HG02884 (cell line): ENCODE results near the gene EEPD1.

Experiments used
- ATAC-seq: cut with Tn5 transposase; IDR thresholded peaks from one replicate; pipeline ENCODE4 v1.9.1; 2021; ENCODE audit warnings: mild to moderate bottlenecking, moderate library complexity; ENCODE audit not compliant: unreplicated experiment

EEPD1 gene

DNA sequence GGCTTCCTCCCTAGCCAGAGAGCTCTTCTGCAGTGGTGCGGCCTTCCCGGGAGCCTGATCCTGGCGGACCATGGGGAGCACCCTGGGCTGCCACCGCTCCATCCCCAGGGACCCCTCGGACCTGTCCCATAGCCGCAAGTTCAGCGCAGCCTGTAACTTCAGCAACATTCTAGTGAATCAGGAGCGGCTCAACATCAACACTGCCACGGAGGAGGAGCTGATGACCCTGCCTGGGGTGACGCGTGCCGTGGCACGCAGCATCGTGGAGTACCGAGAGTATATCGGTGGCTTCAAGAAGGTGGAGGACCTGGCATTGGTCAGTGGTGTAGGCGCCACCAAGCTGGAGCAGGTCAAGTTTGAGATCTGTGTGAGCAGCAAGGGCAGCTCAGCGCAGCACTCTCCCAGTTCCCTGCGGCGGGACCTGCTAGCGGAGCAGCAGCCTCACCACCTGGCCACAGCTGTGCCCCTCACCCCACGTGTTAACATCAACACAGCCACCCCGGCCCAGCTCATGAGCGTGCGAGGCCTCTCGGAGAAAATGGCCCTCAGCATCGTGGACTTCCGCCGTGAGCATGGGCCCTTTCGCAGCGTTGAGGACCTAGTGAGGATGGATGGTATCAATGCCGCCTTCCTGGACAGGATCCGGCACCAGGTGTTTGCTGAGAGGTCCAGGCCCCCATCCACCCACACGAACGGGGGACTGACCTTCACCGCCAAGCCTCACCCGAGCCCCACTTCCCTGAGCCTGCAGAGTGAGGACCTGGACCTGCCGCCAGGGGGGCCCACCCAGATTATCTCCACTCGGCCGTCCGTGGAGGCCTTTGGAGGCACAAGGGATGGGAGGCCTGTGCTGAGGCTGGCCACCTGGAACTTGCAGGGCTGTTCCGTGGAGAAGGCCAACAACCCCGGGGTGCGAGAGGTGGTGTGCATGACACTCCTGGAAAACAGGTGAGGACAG is 1.5 kb downstream of the EEPD1 start:
- no peak for ATAC-seq

DNA sequence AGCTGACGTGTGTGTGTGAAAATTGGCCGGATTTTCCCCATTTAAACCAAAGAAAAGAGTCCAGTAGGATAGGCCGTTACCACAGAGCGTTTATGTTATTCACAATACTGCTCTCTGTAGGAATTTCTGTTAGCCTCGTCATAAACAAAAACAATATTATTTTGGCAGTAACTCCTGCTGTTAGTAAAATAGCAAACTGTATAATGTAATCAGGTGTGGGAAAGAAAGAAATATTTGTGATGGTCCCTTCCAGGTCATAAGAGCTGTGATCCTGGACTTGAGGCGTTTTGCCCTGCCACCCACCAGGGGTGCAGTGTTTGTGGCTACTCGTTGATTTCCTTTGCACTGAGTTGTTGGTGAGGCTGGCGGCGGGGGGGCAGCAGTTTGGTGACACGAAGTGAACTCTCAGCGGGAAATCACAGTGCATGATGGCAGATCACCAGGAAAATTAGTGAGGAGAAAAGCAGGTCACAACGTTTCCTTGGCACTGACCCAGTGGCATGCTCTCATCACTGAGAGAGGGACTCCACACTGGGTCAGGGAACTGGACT is 2.8 kb downstream of the EEPD1 start:
- ATAC-seq: no peak

GRCh38 chr7:36157527-36158320 is 4.7 kb downstream of the EEPD1 start:
- ATAC-seq: no peak

DNA sequence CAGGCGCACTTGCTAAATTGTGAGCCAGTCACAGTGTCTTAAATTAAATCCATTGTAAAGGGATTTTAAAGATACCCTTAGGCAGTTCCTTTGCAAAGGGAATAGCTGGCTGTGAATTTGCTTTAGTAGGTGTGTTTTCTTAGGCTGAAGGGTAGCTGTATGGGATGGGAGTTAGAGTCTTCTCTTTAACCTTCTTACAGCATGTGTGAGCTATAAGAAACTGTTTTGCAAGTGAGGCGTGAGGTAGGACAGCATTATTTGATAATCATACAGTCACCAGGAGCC is 5.2 kb downstream of the EEPD1 start:
- ATAC-seq: no peak

GRCh38 chr7:36159618-36160017 is 6.6 kb downstream of the EEPD1 start:
- no peak for ATAC-seq

- ATAC-seq: no peak
These were observed 7.3 kb downstream of the EEPD1 start for GRCh38 chr7:36160313-36160712.

- ATAC-seq: no peak
These were observed 8.9 kb downstream of the EEPD1 start for GRCh38 chr7:36161996-36162395.

DNA sequence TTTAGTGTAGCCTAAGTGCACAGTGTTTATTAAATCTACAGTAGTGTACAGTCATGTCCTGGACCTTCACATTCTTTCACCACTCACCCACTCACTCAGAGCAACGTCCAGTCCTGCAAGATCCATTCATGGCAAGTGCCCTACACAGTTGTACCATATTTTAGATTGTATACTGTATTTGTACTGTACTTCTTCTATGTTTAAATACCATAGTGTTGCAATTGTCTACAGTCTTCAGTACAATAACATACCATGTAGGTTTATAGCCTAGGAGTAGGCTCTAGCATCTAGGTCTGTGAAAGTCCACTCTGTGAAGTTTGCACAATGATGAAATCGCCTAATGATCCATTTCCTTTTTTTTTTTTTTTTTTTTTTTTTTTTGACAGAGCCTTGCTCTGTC is 12.0 kb downstream of the EEPD1 start:
- ATAC-seq: no peak

DNA sequence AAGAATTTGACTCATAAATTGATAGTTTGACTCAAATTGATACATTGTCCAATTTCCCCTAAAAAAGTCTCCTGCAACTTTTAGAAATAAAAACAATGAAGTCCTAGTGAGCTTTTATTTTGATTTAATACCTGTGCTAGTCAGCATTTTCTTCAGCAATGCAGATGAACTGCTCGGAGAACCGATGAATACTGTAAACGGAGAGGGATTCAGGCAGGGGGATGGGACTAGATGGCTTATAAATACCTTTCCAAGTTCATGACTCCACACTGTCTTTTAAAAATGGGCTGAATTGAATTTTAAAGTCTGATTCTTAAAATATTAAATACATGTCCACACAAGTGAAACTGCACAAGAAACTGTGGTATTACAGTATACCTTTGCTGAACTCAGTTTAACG is 12.7 kb downstream of the EEPD1 start:
- no peak for ATAC-seq

DNA sequence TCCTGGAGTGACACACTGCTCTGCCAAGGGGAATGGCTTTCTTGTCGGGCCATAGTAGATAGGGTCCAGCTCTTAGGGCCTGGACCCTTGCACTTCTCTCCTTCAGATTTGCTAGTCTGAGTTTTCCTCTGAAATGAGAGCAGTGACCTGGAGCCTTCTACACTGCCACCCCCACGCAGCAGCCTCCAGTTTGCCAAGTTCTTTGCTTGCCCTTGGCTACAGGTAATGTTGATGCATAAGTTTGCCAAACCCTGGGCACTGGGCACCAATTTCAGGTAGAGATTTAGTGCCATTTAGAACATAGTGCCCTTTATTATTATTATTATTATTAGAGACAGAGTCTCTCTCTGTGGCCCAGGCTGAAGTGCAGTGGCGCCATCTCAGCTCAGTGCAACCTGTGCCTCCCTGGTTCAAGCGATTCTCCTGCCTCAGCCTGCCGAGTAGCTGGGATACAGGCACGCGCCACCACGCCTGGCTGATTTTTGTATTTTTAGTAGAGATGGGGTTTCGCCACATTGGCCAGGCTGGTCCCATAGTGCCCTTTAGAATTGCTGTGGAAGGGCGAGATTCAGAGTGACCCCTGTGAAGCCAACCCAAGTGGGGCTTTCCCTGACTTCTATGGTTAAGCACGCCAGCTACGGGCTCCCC is 14.5 kb downstream of the EEPD1 start:
- ATAC-seq: no peak

- peak; percentile 66 for ATAC-seq
These were observed 18.4 kb downstream of the EEPD1 start for GRCh38 chr7:36171503-36171902.

- no peak for ATAC-seq
These were observed 22.8 kb downstream of the EEPD1 start for GRCh38 chr7:36175886-36176285.

DNA sequence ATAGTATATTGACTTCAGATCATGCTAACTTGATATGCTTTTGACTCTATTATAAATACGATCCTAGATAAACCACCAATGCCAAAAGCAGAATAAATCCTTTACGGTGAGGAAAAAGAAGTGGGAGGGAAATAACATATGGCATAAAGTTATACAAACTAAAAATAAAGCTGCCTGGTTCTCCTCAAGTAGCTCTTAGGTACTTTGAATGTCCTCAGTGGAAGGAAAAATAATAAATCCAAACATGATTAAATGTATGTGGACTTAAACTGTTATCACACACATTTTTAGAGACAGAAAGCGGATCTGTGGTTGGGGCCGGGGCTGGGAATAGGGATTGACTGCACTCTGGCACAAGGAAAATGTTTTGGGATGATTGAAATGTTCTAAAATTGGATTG is 23.6 kb downstream of the EEPD1 start:
- no peak for ATAC-seq

- ATAC-seq: no peak
These were observed 27.1 kb downstream of the EEPD1 start for GRCh38 chr7:36180121-36180520.

- no peak for ATAC-seq
These were observed 28.6 kb downstream of the EEPD1 start for GRCh38 chr7:36181668-36182067.

DNA sequence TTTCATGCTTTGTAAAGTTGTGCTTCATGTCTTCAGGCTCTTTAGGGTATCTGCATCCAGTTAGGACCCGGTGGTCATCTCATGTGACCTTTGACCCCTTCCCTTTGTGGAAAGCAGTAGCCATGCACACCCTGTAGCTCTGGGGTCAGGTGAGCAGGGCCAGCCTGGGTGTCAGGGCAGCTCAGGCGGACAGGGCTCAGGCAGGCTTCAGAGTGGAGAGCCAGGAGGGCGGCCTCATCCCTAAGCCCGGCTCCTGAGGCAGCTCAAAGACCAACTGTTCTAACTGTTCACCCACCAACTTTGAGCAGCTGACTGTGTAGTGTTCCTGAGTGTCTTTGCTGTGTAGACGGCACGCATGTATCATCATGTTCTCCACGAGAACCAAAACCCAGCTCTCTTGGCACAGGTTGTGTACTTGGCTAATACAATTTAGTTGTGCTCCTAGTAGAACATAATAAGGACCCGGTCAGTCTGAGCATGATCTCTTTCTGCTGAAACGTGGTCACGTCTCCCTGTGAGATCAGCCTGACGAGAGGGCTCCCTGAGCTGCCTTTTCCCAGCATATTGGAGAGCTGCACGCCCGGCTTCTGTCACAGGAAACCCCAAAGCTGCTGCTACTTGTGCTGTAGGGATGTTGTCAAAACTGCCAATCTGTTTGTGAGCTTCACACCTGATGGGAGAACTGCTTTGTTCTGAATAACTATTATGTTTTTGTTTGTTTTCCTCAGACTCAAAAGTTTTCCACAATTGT is 30.0 kb downstream of the EEPD1 start:
- ATAC-seq: no peak

- ATAC-seq: no peak
These were observed 32.0 kb downstream of the EEPD1 start for GRCh38 chr7:36185092-36185491.

GRCh38 chr7:36185756-36186155 is 32.7 kb downstream of the EEPD1 start:
- no peak for ATAC-seq

DNA sequence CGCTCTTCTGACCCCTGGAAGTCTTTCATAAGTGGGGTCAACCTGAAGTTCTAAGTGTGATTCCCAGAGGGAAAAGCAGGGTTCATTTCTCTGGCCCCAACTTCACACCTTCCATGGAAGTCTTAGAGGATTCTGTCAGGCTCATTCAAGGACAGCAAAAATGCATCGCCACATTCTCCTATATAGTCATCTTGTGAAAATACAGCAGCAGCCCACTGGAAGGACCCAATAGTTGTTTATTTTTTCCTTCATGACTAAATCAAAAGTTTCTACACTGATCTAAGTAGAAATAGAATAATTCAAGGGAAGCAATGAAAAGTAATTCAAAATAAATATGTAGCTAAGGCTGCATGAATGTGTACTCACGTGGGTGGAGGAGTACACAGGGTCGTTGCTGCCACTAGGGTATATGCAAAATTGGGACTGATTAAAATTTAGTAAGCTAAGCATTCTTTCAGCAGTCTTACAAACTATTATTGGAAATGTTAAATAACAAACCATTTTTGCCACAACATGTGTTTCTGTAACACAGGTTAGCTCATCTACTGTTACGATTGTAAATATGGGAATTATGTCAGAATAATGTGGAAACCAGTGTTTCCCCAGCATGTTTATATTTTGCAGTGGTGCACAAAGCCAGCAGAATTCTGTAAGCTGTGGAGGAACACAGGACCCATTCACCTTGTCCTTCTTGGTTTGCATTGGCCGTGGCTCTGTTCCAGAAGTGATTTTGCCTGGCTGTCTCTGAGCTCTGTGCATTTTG is 33.5 kb downstream of the EEPD1 start:
- ATAC-seq: no peak

- no peak for ATAC-seq
These were observed 35.2 kb downstream of the EEPD1 start for GRCh38 chr7:36188266-36188665.
